Kidney (tissue), 14 donors: Measurements from ENCODE around the gene TXNDC11. TPM values are rescaled to one million over a fixed set of nuclear protein-coding genes. Genes with fewer than 3 reads are reported as not detected.

Source experiments
- DNase-seq, 5 donors: peaks; one replicate each; pipeline ENCODE4 v3.0.0-alpha.2; 2013 to 2020
- FAIRE-seq: peaks from 2 replicates; lab custom pipeline; 2012; peaks lifted over from hg19 to GRCh38; lab: Jason Lieb, UNC
- H3K27ac ChIP-seq, 2 donors: one replicate each; pipeline ENCODE4 v1.7.0; 2013; ENCODE audit warnings: low read depth in 2 of 2, low read length in 2 of 2, inconsistent platforms in 1 of 2
- H3K27me3 ChIP-seq: one replicate; pipeline ENCODE4 v1.7.1; 2013; ENCODE audit warnings: low read length, inconsistent platforms; ENCODE audit not compliant: control insufficient read depth, insufficient read depth
- H3K36me3 ChIP-seq, 3 donors: one replicate each; pipeline versions ENCODE4 v1.7.0 to v1.7.1; 2013; ENCODE audit warnings: low read length in 3 of 3, control low read depth in 1 of 3, inconsistent platforms in 1 of 3; ENCODE audit not compliant: insufficient read depth in 3 of 3, control insufficient read depth in 2 of 3
- H3K4me1 ChIP-seq, 3 donors: one replicate each; pipeline versions ENCODE4 v1.7.0 to v1.7.1; 2013; ENCODE audit warnings: low read length in 3 of 3, inconsistent platforms in 1 of 3, low read depth in 1 of 3; ENCODE audit not compliant: control insufficient read depth in 2 of 3, insufficient read depth in 2 of 3
- H3K4me3 ChIP-seq, 3 donors: one replicate each; pipeline versions ENCODE4 v1.7.0 to v1.8.1; 2013; ENCODE audit warnings: low read length in 3 of 3, control low read depth in 1 of 3, inconsistent platforms in 1 of 3
- H3K9ac ChIP-seq, 3 donors: one replicate each; pipeline versions ENCODE4 v1.7.0 to v1.7.1; 2013; ENCODE audit warnings: low read length in 3 of 3, control low read depth in 1 of 3, inconsistent platforms in 1 of 3
- H3K9me3 ChIP-seq, 3 donors: one replicate each; pipeline versions ENCODE4 v1.7.0 to v1.7.1; 2013; ENCODE audit warnings: low read length in 3 of 3, control low read depth in 1 of 3, inconsistent platforms in 1 of 3; ENCODE audit not compliant: control insufficient read depth in 2 of 3, insufficient read depth in 1 of 3
- CTCF ChIP-seq: IDR thresholded peaks from 3 replicates; pipeline ENCODE4 v1.5.1; 2012; ENCODE audit warnings: mild to moderate bottlenecking, moderate library complexity, borderline replicate concordance; ENCODE audit not compliant: insufficient read depth; ENCODE audit errors: extremely low read depth
- intact Hi-C: fragments of 100-400 bp; cut with DNase I; formaldehyde crosslinking; loops from one replicate; pipeline ENCODE4 v1.11.1; 2022
- polyA plus RNA-seq: library from polyadenylated mRNA; stranded (reverse); fragments of 350-450 nt; fragmentation: Illumina TruSeq; extraction: RNeasy Lipid Tissue Mini Kit (QIAGEN cat#74804); gene quantifications from one replicate; pipeline ENCODE4 v1.2.3, GENCODE V29; 2014; ENCODE audit warnings: low read depth, low replicate concordance; ENCODE audit not compliant: insufficient read depth
- total RNA-seq: library from RNA; stranded (reverse); fragmentation: NEBNext Ultra II Directional; extraction: Animal tissue kit (Norgen Biotek cat#: 25700); gene quantifications from one replicate; pipeline ENCODE4 v1.2.1, GENCODE V29; 2021
- donor health status: control.
- donor health status: control.
- donor health status: control.
- donor health status: control.
- donor health status: control.
- donor health status: DM: yes; HTN: yes; CAD: no.
- donor health status: Normal renal cell carcinoma (clear cell type).

The TXNDC11 gene
- total and polyA plus RNA-seq, 2 donors from 2014 or later, result 60.8 to 70.9 TPM

- no peaks in the 10 kb centered on the region for H3K9me3 ChIP-seq
- H3K36me3 ChIP-seq, result no peaks in the 10 kb centered on the region
- DNase-seq (no peak), FAIRE-seq (no peak)
- H3K27ac ChIP-seq, result no peak overlapping the region
- H3K4me3 ChIP-seq, result no peak overlapping the region
- no peak overlapping the region for H3K9ac ChIP-seq
- intact Hi-C loops, result loop anchor here (10.0 kb wide), 1 partner anchor 108 kb away; no protein-coding TSS in a partner anchor
- no peak for TF ChIP-seq CTCF
- H3K27me3 ChIP-seq, result no peaks in the 10 kb centered on the region
- H3K4me1 ChIP-seq, result peaks cover 0 to 16% (median 13%) of the 10 kb centered on the region in 3 donors
Observed at GRCh38 chr16:11642765-11643116, 99.9 kb downstream of the TXNDC11 start.

- H3K27ac ChIP-seq, result peak overlapping the region; percentile 75 to 92
- DNase-seq (peak in 3 of 5 donors; percentile 37 to 83 (median 65)), FAIRE-seq (no peak)
- H3K4me1 ChIP-seq, result peaks cover 0 to 16% (median 13%) of the 10 kb centered on the region in 3 donors
- H3K36me3 ChIP-seq, result no peaks in the 10 kb centered on the region
- TF ChIP-seq CTCF, result peak; percentile 72
- no peak overlapping the region for H3K4me3 ChIP-seq
- no peaks in the 10 kb centered on the region for H3K27me3 ChIP-seq
- H3K9me3 ChIP-seq, result no peaks in the 10 kb centered on the region
- peak overlapping the region in 1 of 3 donors; percentile 65 for H3K9ac ChIP-seq
- intact Hi-C loops, result loop anchor here (10.0 kb wide), 1 partner anchor 106 kb away; no protein-coding TSS in a partner anchor
Observed at GRCh38 chr16:11640987-11641817, 101.5 kb downstream of the TXNDC11 start.

GRCh38 chr16:11639925-11640899 lies 102.4 kb downstream of the TXNDC11 start:
- peaks cover 0 to 16% (median 13%) of the 10 kb centered on the region in 3 donors for H3K4me1 ChIP-seq
- H3K9ac ChIP-seq, result peak overlapping the region in 2 of 3 donors; percentile 5 to 65
- intact Hi-C loops, result loop anchor here (10.0 kb wide), 2 partner anchors 55 to 105 kb away; partner anchors contain the start of gene LITAF
- peak overlapping the region; percentile 75 to 92 for H3K27ac ChIP-seq
- H3K36me3 ChIP-seq, result no peaks in the 10 kb centered on the region
- peak in 4 of 5 donors; percentile 58 to 94 (median 72) for DNase-seq
- TF ChIP-seq CTCF, result no peak
- H3K4me3 ChIP-seq, result no peak overlapping the region
- H3K27me3 ChIP-seq, result no peaks in the 10 kb centered on the region
- H3K9me3 ChIP-seq, result no peaks in the 10 kb centered on the region
- no peak for FAIRE-seq
